Measurements from ENCODE around the gene UBR3.

Gene UBR3

GRCh38 chr2:169871994-169872393, 44.7 kb downstream of the UBR3 start:
- Histone ChIP-seq H3K36me3 (replicated peaks; ENCODE audit: insufficient read depth, low read length) (no peaks in the 10 kb centered on the region), H3K9me3 (replicated peaks; ENCODE audit: insufficient read depth, low read length) (no peaks in the 10 kb centered on the region), H3F3A (ENCODE audit: insufficient read depth, low read length) (no peaks in the 10 kb centered on the region), H3K4me3 (ENCODE audit: low read length) (no peak overlapping the region), H4K20me1 (ENCODE audit: insufficient read depth, low read length) (peaks cover 4% of the 10 kb centered on the region; the same call in 1 of the 2 replicates), H3K27ac (ENCODE audit: low read length) (no peak overlapping the region), H3K9me2 (replicated peaks; ENCODE audit: insufficient read depth, low read length) (no peaks in the 10 kb centered on the region), H3K27me3 (replicated peaks; ENCODE audit: insufficient read depth, low read length) (no peaks in the 10 kb centered on the region), H3K79me2 (ENCODE audit: low read length) (peaks cover 31% of the 10 kb centered on the region), H3K4me2 (ENCODE audit: low read depth, low read length) (no peak overlapping the region), H3K9ac (ENCODE audit: low read length) (no peak overlapping the region), H3K4me1 (ENCODE audit: low read length) (no peaks in the 10 kb centered on the region), H2AFZ (ENCODE audit: low read length) (no peak overlapping the region)
- DNase-seq = no peak
- TF ChIP-seq EZH2phosphoT487 (IDR thresholded peaks at IDR 0.05; ENCODE audit: low read length) = no peak
- no peak for TF ChIP-seq CTCF (IDR thresholded peaks at IDR 0.05; ENCODE audit: low read length)
- TF ChIP-seq EZH2 (optimal IDR thresholded peaks at IDR 0.05; ENCODE audit: low read depth, low read length) = no peak

GRCh38 chr2:169877398-169877797, 50.1 kb downstream of the UBR3 start:
- no peaks in the 10 kb centered on the region; the same call in 1 of the 2 replicates for H3K36me3 ChIP-seq (replicated peaks; ENCODE audit: insufficient read depth, low read length)
- no peaks in the 10 kb centered on the region for H3K9me3 ChIP-seq (replicated peaks; ENCODE audit: insufficient read depth, low read length)
- no peak for DNase-seq
- no peak for TF ChIP-seq EZH2phosphoT487 (IDR thresholded peaks at IDR 0.05; ENCODE audit: low read length)
- no peak for TF ChIP-seq EZH2 (optimal IDR thresholded peaks at IDR 0.05; ENCODE audit: low read depth, low read length)
- TF ChIP-seq CTCF (IDR thresholded peaks at IDR 0.05; ENCODE audit: low read length) = no peak
- H3K4me3 ChIP-seq (ENCODE audit: low read length) = no peak overlapping the region
- no peaks in the 10 kb centered on the region for H3K9me2 ChIP-seq (replicated peaks; ENCODE audit: insufficient read depth, low read length)
- H3K4me1 ChIP-seq (ENCODE audit: low read length) = no peaks in the 10 kb centered on the region
- H3K4me2 ChIP-seq (ENCODE audit: low read depth, low read length) = no peak overlapping the region
- H4K20me1 ChIP-seq (ENCODE audit: insufficient read depth, low read length) = no peaks in the 10 kb centered on the region
- no peak overlapping the region for H3K27ac ChIP-seq (ENCODE audit: low read length)
- H3K27me3 ChIP-seq (replicated peaks; ENCODE audit: insufficient read depth, low read length) = no peaks in the 10 kb centered on the region
- no peak overlapping the region for H2AFZ ChIP-seq (ENCODE audit: low read length)
- no peak overlapping the region for H3K9ac ChIP-seq (ENCODE audit: low read length)
- no peaks in the 10 kb centered on the region for H3K79me2 ChIP-seq (ENCODE audit: low read length)
- no peaks in the 10 kb centered on the region for H3F3A ChIP-seq (ENCODE audit: insufficient read depth, low read length)

DNA sequence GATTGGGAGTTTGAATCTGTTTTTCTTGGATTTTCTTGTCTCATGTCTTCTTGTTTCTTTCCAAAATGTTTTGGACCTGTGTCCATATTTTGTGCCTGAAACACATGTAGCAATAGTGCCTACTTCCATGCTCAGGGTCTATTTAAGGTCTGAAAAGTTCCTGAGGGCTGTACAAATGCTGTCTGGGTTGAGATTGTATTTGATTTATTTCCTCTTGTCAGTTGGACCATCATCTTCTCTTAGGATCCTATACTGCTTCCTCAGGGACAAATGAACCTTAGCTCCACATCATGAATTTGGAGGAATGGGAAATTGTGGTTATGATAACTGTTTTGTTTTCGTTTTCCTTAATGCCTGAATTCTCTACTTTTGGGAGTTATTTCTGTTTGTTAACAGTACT, 59.9 kb downstream of the UBR3 start:
- no peaks in the 10 kb centered on the region for H3K9me2 ChIP-seq (replicated peaks; ENCODE audit: insufficient read depth, low read length)
- H3K27me3 ChIP-seq (replicated peaks; ENCODE audit: insufficient read depth, low read length) = no peaks in the 10 kb centered on the region
- H3K27ac ChIP-seq (ENCODE audit: low read length) = no peak overlapping the region
- H2AFZ ChIP-seq (ENCODE audit: low read length) = no peak overlapping the region
- H3K4me1 ChIP-seq (ENCODE audit: low read length) = no peaks in the 10 kb centered on the region
- TF ChIP-seq EZH2phosphoT487 (IDR thresholded peaks at IDR 0.05; ENCODE audit: low read length) = no peak
- no peak for DNase-seq
- no peaks in the 10 kb centered on the region; the same call in none of the 2 replicates for H3K79me2 ChIP-seq (ENCODE audit: low read length)
- H3K9ac ChIP-seq (ENCODE audit: low read length) = no peak overlapping the region
- no peaks in the 10 kb centered on the region for H3K36me3 ChIP-seq (replicated peaks; ENCODE audit: insufficient read depth, low read length)
- H3K4me3 ChIP-seq (ENCODE audit: low read length) = no peak overlapping the region
- H3K9me3 ChIP-seq (replicated peaks; ENCODE audit: insufficient read depth, low read length) = no peaks in the 10 kb centered on the region
- no peaks in the 10 kb centered on the region for H4K20me1 ChIP-seq (ENCODE audit: insufficient read depth, low read length)
- H3F3A ChIP-seq (ENCODE audit: insufficient read depth, low read length) = no peaks in the 10 kb centered on the region
- H3K4me2 ChIP-seq (ENCODE audit: low read depth, low read length) = no peak overlapping the region

- Histone ChIP-seq H3F3A (ENCODE audit: insufficient read depth, low read length) (no peaks in the 10 kb centered on the region), H3K4me2 (ENCODE audit: low read depth, low read length) (no peak overlapping the region), H3K4me3 (ENCODE audit: low read length) (no peak overlapping the region), H3K9ac (ENCODE audit: low read length) (no peak overlapping the region), H2AFZ (ENCODE audit: low read length) (no peak overlapping the region), H3K36me3 (replicated peaks; ENCODE audit: insufficient read depth, low read length) (0 out of 2 replicates have a peak, but pooled peaks cover 7% of the 10 kb centered on the region), H3K79me2 (ENCODE audit: low read length) (no peaks in the 10 kb centered on the region; the same call in 1 of the 2 replicates), H3K4me1 (ENCODE audit: low read length) (no peaks in the 10 kb centered on the region), H3K27me3 (replicated peaks; ENCODE audit: insufficient read depth, low read length) (no peaks in the 10 kb centered on the region), H4K20me1 (ENCODE audit: insufficient read depth, low read length) (no peaks in the 10 kb centered on the region), H3K27ac (ENCODE audit: low read length) (no peak overlapping the region), H3K9me2 (replicated peaks; ENCODE audit: insufficient read depth, low read length) (no peaks in the 10 kb centered on the region), H3K9me3 (replicated peaks; ENCODE audit: insufficient read depth, low read length) (no peaks in the 10 kb centered on the region)
- no peak for DNase-seq
- TF ChIP-seq EZH2phosphoT487 (IDR thresholded peaks at IDR 0.05; ENCODE audit: low read length) = no peak
- no peak for TF ChIP-seq EZH2 (optimal IDR thresholded peaks at IDR 0.05; ENCODE audit: low read depth, low read length)
These were observed 64.5 kb downstream of the UBR3 start for GRCh38 chr2:169891593-169892298.

Measured in MM.1S (cell line).